Naive thymus-derived CD8-positive, alpha-beta T cell (primary cell): Measurements from ENCODE around the gene PRKAG1. TPM values are rescaled to one million over a fixed set of nuclear protein-coding genes. Genes with fewer than 3 reads are reported as not detected.
A peak's percentile ranks its signal among the peaks of the same experiment; 100 is the strongest.

Experiments used
- ATAC-seq, 2 donors: fragments of 150-1000 bp; cut with Tn5 transposase in 1 of 2; sonication (Bioruptor Pico), chemical (Tn5 transposase) in 1 of 2; 1 replicate in 1 of 2; 2 replicates in 1 of 2; pipeline ENCODE4 v1.10.0; 2021; ENCODE audit warnings: mild to moderate bottlenecking in 2 of 2, moderate library complexity in 2 of 2
- POLR2A ChIA-PET: fragments of 350-600 bp; sonication (Branson Sonifier 250); formaldehyde crosslinking; loops from one replicate; lab custom pipeline; 2021; ENCODE audit warnings: antibody characterized with exemption; lab: Charles Lee
- DNase-seq, 10 donors: peaks; one replicate each; pipeline versions ENCODE4 v3.0.0 to v3.0.0-alpha.2; 2020 to 2022
- H3K27ac Mint-ChIP-seq, 10 donors: one replicate each; pipeline ENCODE4 v1.8.0; 2020 to 2022; ENCODE audit warnings: mild to moderate bottlenecking in 10 of 10, mixed read lengths in 10 of 10, moderate library complexity in 4 of 10, inconsistent platforms in 1 of 10
- H3K27me3 Mint-ChIP-seq, 5 donors: one replicate each; pipeline ENCODE4 v1.8.0; 2021 to 2022; ENCODE audit warnings: mixed read lengths in 5 of 5
- H3K36me3 Mint-ChIP-seq, 3 donors: one replicate each; pipeline ENCODE4 v1.8.0; 2020 to 2022; ENCODE audit warnings: mixed read lengths in 3 of 3, mild to moderate bottlenecking in 2 of 3, inconsistent platforms in 1 of 3
- H3K4me1 Mint-ChIP-seq, 4 donors: one replicate each; pipeline ENCODE4 v1.8.0; 2021 to 2022; ENCODE audit warnings: mixed read lengths in 4 of 4
- H3K4me3 Mint-ChIP-seq, 10 donors: one replicate each; pipeline ENCODE4 v1.8.0; 2020 to 2022; ENCODE audit warnings: mild to moderate bottlenecking in 10 of 10, mixed read lengths in 10 of 10, moderate library complexity in 6 of 10, inconsistent platforms in 1 of 10
- H3K9me3 Mint-ChIP-seq, 9 donors: one replicate each; pipeline ENCODE4 v1.8.0; 2020 to 2022; ENCODE audit warnings: mixed read lengths in 9 of 9, mild to moderate bottlenecking in 3 of 9, inconsistent platforms in 1 of 9, moderate library complexity in 1 of 9
- polyA plus RNA-seq, 3 donors: library from polyadenylated mRNA; unstranded; fragments of 300-500 nt; fragmentation: Illumina TruSeq; gene quantifications; one replicate each; pipeline ENCODE4 v1.2.3, GENCODE V29; 2021
- total RNA-seq, 8 experiments: library from RNA in 2 of 8; stranded (reverse) in 2 of 8; gene quantifications; one replicate each; pipeline ENCODE4 v1.2.3 and lab custom pipeline; 2021 to 2026

The PRKAG1 gene
- total and polyA plus RNA-seq, 5 experiments from 2014 or later: 29.2 to 49.5 (median 39.5) TPM

GRCh38 chr12:49055978-49056754 lies 37.6 kb upstream of the PRKAG1 start:
- Mint-ChIP-seq H3K4me1 (peaks cover 49 to 81% (median 69%) of the 10 kb centered on the region in 4 donors), H3K9me3 (no peaks in the 10 kb centered on the region)

DNA sequence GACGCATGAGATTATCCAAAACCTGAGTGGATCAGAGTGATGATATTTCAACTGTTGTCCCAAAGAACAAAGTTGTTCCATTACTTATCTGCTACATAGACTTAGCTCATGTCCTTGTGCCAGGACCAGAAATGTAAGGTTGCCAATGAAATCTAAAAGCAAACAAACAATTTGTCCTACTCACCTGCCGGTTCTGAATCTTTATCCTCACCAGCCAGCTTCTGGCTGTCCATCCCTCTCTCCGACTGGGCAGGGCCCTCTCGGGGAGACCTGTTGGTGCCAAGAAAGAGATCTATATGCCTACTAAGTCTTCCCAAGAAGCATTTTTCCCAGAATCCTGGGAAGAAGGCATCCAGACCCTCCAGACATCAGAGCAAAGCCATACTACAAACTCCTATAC lies 36.5 kb upstream of the PRKAG1 start:
- H3K4me1 Mint-ChIP-seq: peaks cover 50 to 74% (median 65%) of the 10 kb centered on the region in 4 donors

More at GRCh38 chr12:49055978-49056754, 37.6 kb upstream of the PRKAG1 start:
- peak in 9 of 10 donors; percentile 34 to 73 (median 49) for DNase-seq
- Mint-ChIP-seq H3K27ac (peak overlapping the region; percentile 38 to 92 (median 82)), H3K4me3 (peak overlapping the region; percentile 72 to 95 (median 92)), H3K36me3 (peaks cover 0 to 46% (median 12%) of the 10 kb centered on the region in 3 donors), H3K27me3 (no peaks in the 10 kb centered on the region)
- POLR2A ChIA-PET: interaction anchor here (0.5 to 2.0 kb wide), 3 partner anchors 14 to 52 kb away, joined by 4 to 8 read pairs (median 7); partner anchors contain the start of gene RHEBL1
- ATAC-seq: peak; percentile 59 to 70

GRCh38 chr12:49054524-49054923 lies 35.9 kb upstream of the PRKAG1 start:
- no peak for DNase-seq
- H3K4me1 Mint-ChIP-seq: peaks cover 50 to 74% (median 65%) of the 10 kb centered on the region in 4 donors
- H3K4me3 Mint-ChIP-seq: peak overlapping the region in 2 of 10 donors; percentile 2 to 6
- no peaks in the 10 kb centered on the region for H3K27me3 Mint-ChIP-seq
- peak overlapping the region in 2 of 10 donors; percentile 63 to 79 for H3K27ac Mint-ChIP-seq
- ATAC-seq: no peak
- H3K36me3 Mint-ChIP-seq: peaks cover 0 to 62% (median 12%) of the 10 kb centered on the region in 3 donors
- POLR2A ChIA-PET: interaction anchor here (2.0 kb wide), 1 partner anchor 15 kb away, joined by 7 read pairs; the partner anchor contains the start of gene RHEBL1
- no peaks in the 10 kb centered on the region for H3K9me3 Mint-ChIP-seq

More for the DNA sequence above, 36.5 kb upstream of the PRKAG1 start:
- Mint-ChIP-seq H3K4me3 (peak overlapping the region in 6 of 10 donors; percentile 2 to 63 (median 26)), H3K36me3 (peaks cover 0 to 56% (median 12%) of the 10 kb centered on the region in 3 donors), H3K27me3 (no peaks in the 10 kb centered on the region), H3K27ac (peak overlapping the region in 6 of 10 donors; percentile 40 to 82 (median 76)), H3K9me3 (no peaks in the 10 kb centered on the region)
- ATAC-seq: no peak
- POLR2A ChIA-PET: interaction anchor here (2.0 kb wide), 1 partner anchor 15 kb away, joined by 7 read pairs; the partner anchor contains the start of gene RHEBL1
- no peak for DNase-seq

DNA sequence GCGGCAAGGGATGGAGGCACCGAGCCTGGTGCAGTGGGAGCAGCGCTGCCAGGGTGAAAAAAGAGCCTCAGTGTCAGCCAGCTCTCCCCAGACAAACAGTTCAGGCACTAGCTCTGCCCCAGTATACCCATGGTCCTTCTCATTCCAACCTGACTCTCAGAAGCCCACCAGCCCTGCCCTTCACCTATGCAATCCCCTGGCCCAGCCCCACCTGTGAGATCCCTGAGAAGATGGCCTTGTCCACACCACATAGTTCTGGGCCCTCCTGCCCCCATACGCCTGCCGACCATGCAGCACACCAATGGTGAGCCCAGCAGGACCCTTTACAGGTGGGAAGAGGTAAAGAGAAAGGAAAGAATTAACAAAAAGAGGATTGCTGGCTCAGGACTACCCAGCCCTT lies 35.5 kb upstream of the PRKAG1 start:
- Mint-ChIP-seq H3K4me1 (peaks cover 47 to 70% (median 61%) of the 10 kb centered on the region in 4 donors), H3K27me3 (no peaks in the 10 kb centered on the region), H3K36me3 (peaks cover 0 to 65% (median 12%) of the 10 kb centered on the region in 3 donors), H3K27ac (peak overlapping the region in 3 of 10 donors; percentile 60 to 82 (median 74)), H3K4me3 (no peak overlapping the region), H3K9me3 (no peaks in the 10 kb centered on the region)
- POLR2A ChIA-PET: interaction anchor here (1.0 kb wide), 1 partner anchor 20 kb away, joined by 3 read pairs; no protein-coding TSS in a partner anchor
- DNase-seq: no peak
- no peak for ATAC-seq

DNA sequence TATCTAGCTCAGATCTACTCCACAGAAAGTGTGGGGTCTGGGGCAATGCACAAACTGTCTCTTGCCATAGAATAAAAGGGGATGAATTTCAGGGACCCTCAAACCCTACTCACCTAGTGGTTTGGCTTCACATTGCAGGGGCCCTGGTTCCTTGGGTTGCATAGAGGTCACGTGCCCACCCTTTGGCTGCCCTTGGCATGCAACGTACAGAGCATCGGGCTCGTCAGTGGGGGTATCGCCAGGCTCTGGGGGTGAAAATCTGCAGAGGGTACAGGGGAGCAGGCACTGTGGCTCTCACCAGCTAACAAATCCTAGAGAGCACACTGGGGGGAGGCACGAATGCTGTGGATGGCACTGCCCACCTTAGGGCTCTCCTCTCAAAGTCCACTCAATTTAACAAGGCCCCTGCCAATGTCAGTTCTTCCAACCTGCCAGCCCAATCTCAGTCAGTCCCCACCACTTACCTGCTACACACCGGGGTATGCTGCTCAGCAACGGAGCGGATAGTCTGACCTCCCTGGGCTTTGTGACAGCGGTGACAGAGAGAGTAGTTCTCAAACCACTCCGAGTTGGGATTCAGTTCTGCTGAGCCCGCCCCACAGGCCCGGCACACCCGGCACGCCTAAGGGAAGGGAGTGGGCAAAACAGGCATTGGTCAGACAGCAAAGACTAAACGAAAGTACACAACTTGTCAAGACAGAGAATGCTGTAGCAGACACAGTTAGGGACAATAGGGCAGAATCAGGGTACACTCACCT lies 34.1 kb upstream of the PRKAG1 start:
- H3K27ac Mint-ChIP-seq: peak overlapping the region in 1 of 10 donors; percentile 79
- POLR2A ChIA-PET: no interaction called here
- H3K27me3 Mint-ChIP-seq: no peaks in the 10 kb centered on the region
- peaks cover 39 to 55% (median 47%) of the 10 kb centered on the region in 4 donors for H3K4me1 Mint-ChIP-seq
- H3K36me3 Mint-ChIP-seq: peaks cover 0 to 80% (median 21%) of the 10 kb centered on the region in 3 donors
- no peak overlapping the region for H3K4me3 Mint-ChIP-seq
- ATAC-seq (no peak), DNase-seq (no peak)
- no peaks in the 10 kb centered on the region for H3K9me3 Mint-ChIP-seq

GRCh38 chr12:49051777-49052438 lies 33.3 kb upstream of the PRKAG1 start:
- POLR2A ChIA-PET: no interaction called here
- Mint-ChIP-seq H3K27ac (peak overlapping the region in 3 of 10 donors; percentile 35 to 79 (median 69)), H3K4me3 (no peak overlapping the region), H3K4me1 (peaks cover 32 to 48% (median 40%) of the 10 kb centered on the region in 4 donors), H3K9me3 (no peaks in the 10 kb centered on the region), H3K27me3 (no peaks in the 10 kb centered on the region), H3K36me3 (peaks cover 0 to 87% (median 22%) of the 10 kb centered on the region in 3 donors)
- ATAC-seq (no peak), DNase-seq (peak in 1 of 10 donors; percentile 55)

GRCh38 chr12:49051373-49051764 lies 32.8 kb upstream of the PRKAG1 start:
- no peak for ATAC-seq
- H3K27me3 Mint-ChIP-seq: no peaks in the 10 kb centered on the region
- no peak overlapping the region for H3K4me3 Mint-ChIP-seq
- H3K4me1 Mint-ChIP-seq: peaks cover 27 to 42% (median 34%) of the 10 kb centered on the region in 4 donors
- H3K9me3 Mint-ChIP-seq: no peaks in the 10 kb centered on the region
- H3K27ac Mint-ChIP-seq: peak overlapping the region in 1 of 10 donors; percentile 79
- peaks cover 0 to 92% (median 22%) of the 10 kb centered on the region in 3 donors for H3K36me3 Mint-ChIP-seq
- POLR2A ChIA-PET: no interaction called here
- peak in 1 of 10 donors; percentile 56 for DNase-seq

- Mint-ChIP-seq H3K27ac (peak overlapping the region in 3 of 10 donors; percentile 34 to 78 (median 71)), H3K9me3 (no peaks in the 10 kb centered on the region), H3K36me3 (peaks cover 0 to 96% (median 21%) of the 10 kb centered on the region in 3 donors), H3K4me3 (no peak overlapping the region), H3K4me1 (peaks cover 20 to 36% (median 28%) of the 10 kb centered on the region in 4 donors), H3K27me3 (no peaks in the 10 kb centered on the region)
- DNase-seq (peak in 1 of 10 donors; percentile 62), ATAC-seq (no peak)
- POLR2A ChIA-PET: interaction anchor here (1.4 kb wide), 1 partner anchor 9 kb away, joined by 3 read pairs; no protein-coding TSS in a partner anchor
These were observed 32.2 kb upstream of the PRKAG1 start for GRCh38 chr12:49050507-49051372.

DNA sequence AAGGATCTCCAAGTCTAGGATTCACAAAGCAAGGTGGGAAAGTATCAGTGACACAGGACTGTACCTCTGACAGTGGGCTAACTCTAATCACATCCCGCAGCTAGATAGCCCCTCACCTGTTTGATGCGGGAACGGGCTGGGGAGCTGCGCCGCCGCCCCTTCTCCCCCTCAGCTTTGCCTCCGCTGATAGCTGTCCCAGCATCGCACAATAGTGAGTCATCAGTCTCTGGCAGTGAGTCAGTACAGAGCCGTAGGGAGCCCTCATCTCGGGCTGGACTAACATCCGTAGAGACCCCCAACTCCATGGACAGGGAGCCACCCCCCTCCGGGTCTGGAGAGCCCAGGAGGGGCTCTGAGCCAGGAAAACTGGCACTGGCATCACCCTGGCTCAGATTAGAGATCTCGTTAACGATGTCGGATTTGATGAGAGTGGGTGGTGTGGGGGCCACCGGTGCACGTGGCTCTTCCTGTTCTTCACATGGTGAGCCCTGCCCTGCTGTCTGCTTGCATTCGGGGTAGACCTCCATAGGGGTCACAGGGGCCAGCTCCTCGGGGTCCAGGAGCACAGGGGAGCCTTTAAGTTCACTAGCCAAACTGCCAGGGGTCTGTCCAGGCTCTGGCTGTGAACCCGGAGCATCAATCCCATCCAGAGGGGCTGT lies 31.1 kb upstream of the PRKAG1 start:
- no peak overlapping the region for H3K4me3 Mint-ChIP-seq
- H3K4me1 Mint-ChIP-seq: peaks cover 10 to 26% (median 18%) of the 10 kb centered on the region in 4 donors
- peak overlapping the region in 1 of 10 donors; percentile 71 for H3K27ac Mint-ChIP-seq
- no peak for DNase-seq
- H3K27me3 Mint-ChIP-seq: no peaks in the 10 kb centered on the region
- peaks cover 0 to 98% (median 19%) of the 10 kb centered on the region in 3 donors for H3K36me3 Mint-ChIP-seq
- no peak for ATAC-seq
- POLR2A ChIA-PET: interaction anchor here (1.4 kb wide), 1 partner anchor 10 kb away, joined by 3 read pairs; no protein-coding TSS in a partner anchor
- H3K9me3 Mint-ChIP-seq: no peaks in the 10 kb centered on the region

GRCh38 chr12:49048953-49049352 lies 30.4 kb upstream of the PRKAG1 start:
- H3K36me3 Mint-ChIP-seq: peaks cover 0 to 98% (median 20%) of the 10 kb centered on the region in 3 donors
- peaks cover 7 to 27% (median 15%) of the 10 kb centered on the region in 4 donors for H3K4me1 Mint-ChIP-seq
- peak overlapping the region in 2 of 10 donors; percentile 11 to 27 for H3K27ac Mint-ChIP-seq

More at GRCh38 chr12:49048953-49049352, 30.4 kb upstream of the PRKAG1 start:
- DNase-seq: no peak
- Mint-ChIP-seq H3K4me3 (no peak overlapping the region), H3K27me3 (no peaks in the 10 kb centered on the region), H3K9me3 (no peaks in the 10 kb centered on the region)
- ATAC-seq: no peak
- POLR2A ChIA-PET: interaction anchor here (1.4 kb wide), 1 partner anchor 11 kb away, joined by 3 read pairs; no protein-coding TSS in a partner anchor
